Stimulated activated naive CD8-positive, alpha-beta T cell treated with anti-CD3 and anti-CD28 coated beads, Interleukin-15, Interleukin-2, amounts not matched to agents 100 ng/mL and 50 ng/mL, for 24 hours (primary cell): ENCODE results near the gene AQP12A.

ENCODE experiments used
- H3K27ac Mint-ChIP-seq: one replicate; pipeline ENCODE4 v1.8.0; 2021; ENCODE audit warnings: mild to moderate bottlenecking, mixed read lengths
- H3K27me3 Mint-ChIP-seq: one replicate; pipeline ENCODE4 v1.8.0; 2021; ENCODE audit warnings: mixed read lengths
- H3K36me3 Mint-ChIP-seq: one replicate; pipeline ENCODE4 v1.8.0; 2021; ENCODE audit warnings: low read depth, mixed read lengths
- H3K4me1 Mint-ChIP-seq: one replicate; pipeline ENCODE4 v1.8.0; 2021; ENCODE audit warnings: low read depth, mixed read lengths
- H3K4me3 Mint-ChIP-seq: one replicate; pipeline ENCODE4 v1.8.0; 2021; ENCODE audit warnings: mild to moderate bottlenecking, mixed read lengths
- H3K9me3 Mint-ChIP-seq: one replicate; pipeline ENCODE4 v1.8.0; 2021; ENCODE audit warnings: mixed read lengths

Gene AQP12A

DNA sequence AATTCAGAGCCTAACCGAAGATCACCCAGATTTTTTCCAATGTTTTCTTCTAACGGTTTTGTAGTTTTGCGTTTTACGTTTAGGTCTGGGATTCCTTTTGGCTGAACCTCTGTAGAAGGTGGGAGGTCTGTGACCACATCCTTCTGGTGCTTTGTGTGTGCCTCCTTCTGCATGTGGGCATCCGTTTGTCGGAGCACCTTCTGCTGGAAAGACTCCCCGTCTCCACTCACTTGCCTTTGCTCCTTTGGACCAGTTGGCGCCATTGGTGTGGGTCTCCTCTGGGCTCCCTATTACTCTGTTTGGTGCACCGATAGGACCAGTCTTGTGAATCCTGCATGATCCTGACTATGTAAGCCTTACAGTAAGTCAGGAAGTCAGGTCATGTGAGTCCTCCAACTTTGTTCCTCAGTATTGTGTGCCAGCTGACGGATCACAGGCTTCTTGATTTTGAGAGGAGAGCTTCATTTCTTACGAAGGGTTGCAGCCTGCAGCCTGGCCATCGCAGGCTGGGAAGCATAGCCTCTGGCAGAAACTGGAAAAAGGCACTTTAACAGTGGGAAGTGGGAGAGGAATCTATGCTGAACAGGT lies 13.6 kb downstream of the AQP12A start:
- H3K4me3 Mint-ChIP-seq: peak overlapping the region; percentile 40

DNA sequence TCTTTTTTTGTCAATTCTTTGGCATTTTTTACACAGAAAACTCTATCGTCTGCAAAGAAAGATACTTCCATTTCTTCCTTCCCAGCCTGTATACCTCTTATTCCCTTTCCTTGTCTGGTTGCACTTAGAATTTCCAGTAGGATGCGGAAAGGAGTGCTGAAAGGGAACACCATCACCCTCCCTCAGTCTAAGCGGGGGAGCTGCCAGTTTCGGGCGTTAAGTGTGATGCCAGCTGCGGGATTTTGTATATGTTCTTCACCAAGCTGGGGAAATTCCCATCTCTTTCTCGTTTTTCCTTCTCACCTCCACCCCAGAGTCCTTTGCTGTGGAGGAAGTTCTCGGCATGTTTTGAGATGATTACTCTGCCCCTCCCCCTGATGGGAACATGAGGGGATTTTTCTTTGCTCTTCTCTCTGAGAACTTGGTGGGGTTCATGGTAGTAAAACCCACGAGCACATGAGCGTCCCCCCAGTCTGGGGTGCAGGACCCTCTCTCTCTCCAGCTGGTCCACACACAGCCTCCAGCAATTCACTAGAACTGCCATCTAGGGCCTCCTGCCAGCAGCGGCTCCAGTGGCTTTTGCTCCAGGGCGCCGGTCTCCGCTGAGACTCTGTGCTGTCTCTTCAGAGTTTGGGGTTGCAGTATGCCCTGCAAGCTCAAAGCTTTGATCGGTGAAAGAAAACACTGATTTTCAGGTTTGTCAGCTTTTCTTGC lies 15.5 kb downstream of the AQP12A start:
- Mint-ChIP-seq H3K4me3 (no peak overlapping the region), H3K36me3 (no peaks in the 10 kb centered on the region), H3K4me1 (peaks cover 11% of the 10 kb centered on the region), H3K27ac (no peak overlapping the region), H3K27me3 (peaks cover 23% of the 10 kb centered on the region), H3K9me3 (no peaks in the 10 kb centered on the region)

More for the DNA sequence above, 13.6 kb downstream of the AQP12A start:
- Mint-ChIP-seq H3K4me1 (peaks cover 11% of the 10 kb centered on the region), H3K27me3 (peaks cover 23% of the 10 kb centered on the region), H3K27ac (peak overlapping the region; percentile 13), H3K36me3 (no peaks in the 10 kb centered on the region), H3K9me3 (no peaks in the 10 kb centered on the region)

DNA sequence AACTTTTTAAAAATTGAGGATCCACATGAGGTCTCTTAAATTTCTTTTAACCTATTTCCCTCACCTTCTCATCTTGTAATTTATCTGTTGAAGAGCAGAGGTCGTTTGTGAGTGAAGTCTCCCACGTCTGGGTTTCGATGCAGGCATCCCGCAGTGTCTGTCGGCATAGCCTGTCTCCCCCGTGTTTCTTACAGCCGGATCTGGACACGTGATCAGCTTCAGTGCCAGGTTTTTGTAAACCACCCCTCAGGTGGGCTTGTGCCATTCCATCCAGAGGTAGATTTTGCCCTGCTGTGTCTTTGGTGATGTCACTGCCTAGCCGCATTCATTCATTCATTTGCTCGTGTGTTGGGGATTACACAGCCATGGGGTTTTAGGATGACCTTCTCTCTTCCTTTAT lies 16.2 kb downstream of the AQP12A start:
- Mint-ChIP-seq H3K27ac (no peak overlapping the region), H3K27me3 (peaks cover 23% of the 10 kb centered on the region), H3K4me1 (peaks cover 11% of the 10 kb centered on the region), H3K9me3 (no peaks in the 10 kb centered on the region), H3K36me3 (no peaks in the 10 kb centered on the region), H3K4me3 (no peak overlapping the region)

DNA sequence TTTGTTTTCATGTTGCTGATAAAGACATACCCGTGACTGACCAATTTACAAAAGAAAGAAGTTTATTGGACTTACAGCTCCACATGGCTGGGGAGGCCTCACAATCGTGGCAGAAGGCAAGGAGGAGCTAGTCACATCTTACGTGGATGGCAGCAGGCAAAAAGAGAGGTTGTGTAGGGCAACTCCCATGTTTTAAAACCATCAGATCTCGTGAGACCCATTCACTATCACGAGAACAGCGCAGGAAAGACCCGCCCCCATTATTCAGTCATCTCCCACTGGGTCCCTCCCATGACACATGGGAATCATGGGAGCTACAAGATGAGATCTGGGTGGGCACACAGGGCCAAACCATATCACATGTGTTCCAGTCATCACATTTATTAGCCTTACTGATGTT lies 16.8 kb downstream of the AQP12A start:
- Mint-ChIP-seq H3K27ac (no peak overlapping the region), H3K36me3 (no peaks in the 10 kb centered on the region), H3K27me3 (peaks cover 19% of the 10 kb centered on the region), H3K4me3 (no peak overlapping the region), H3K9me3 (no peaks in the 10 kb centered on the region), H3K4me1 (peaks cover 11% of the 10 kb centered on the region)

DNA sequence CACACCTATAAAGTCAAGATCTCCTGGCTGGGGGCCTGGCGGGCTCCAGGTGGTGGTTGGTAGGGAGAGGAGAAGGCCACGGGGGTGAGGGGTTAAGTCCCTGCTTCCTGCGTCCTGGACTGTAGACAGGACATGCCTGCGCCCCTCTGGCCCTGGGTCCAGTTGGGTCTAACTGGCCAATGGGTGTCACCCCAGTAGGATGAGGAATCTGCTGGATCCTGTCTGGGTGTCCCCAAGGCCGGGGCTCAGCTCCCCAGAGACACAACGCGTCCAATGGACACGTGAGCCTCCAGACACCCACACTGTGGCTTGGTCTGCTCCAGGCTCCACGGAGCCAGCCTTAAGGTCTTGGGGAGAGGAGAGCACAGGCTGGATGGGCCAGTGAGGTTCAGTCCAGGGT lies 19.6 kb downstream of the AQP12A start:
- no peaks in the 10 kb centered on the region for H3K4me1 Mint-ChIP-seq
- H3K4me3 Mint-ChIP-seq: no peak overlapping the region
- no peaks in the 10 kb centered on the region for H3K9me3 Mint-ChIP-seq
- H3K27me3 Mint-ChIP-seq: peaks cover 10% of the 10 kb centered on the region
- H3K27ac Mint-ChIP-seq: no peak overlapping the region
- no peaks in the 10 kb centered on the region for H3K36me3 Mint-ChIP-seq

DNA sequence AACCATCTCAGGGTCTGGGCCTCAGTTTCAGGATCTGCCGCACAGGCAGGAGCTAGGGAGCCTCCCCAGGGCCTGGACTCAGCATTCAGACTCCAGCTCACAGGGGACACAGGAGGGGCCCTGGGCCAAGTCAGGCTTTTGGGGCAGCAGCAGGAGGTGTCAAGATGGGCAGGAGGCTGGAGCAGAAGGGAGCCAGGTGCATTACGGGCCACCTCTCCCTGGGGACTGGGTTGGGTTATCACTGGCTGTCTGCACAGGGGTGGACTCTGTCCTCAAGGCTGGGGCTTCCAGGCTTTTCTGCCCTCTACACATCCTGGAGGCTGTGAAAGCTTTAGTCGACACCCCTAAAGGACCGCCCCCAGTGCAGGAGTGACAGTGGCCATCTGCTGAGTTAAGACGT lies 20.0 kb downstream of the AQP12A start:
- Mint-ChIP-seq H3K9me3 (no peaks in the 10 kb centered on the region), H3K36me3 (no peaks in the 10 kb centered on the region), H3K4me3 (no peak overlapping the region), H3K27me3 (peaks cover 10% of the 10 kb centered on the region), H3K4me1 (no peaks in the 10 kb centered on the region), H3K27ac (no peak overlapping the region)

DNA sequence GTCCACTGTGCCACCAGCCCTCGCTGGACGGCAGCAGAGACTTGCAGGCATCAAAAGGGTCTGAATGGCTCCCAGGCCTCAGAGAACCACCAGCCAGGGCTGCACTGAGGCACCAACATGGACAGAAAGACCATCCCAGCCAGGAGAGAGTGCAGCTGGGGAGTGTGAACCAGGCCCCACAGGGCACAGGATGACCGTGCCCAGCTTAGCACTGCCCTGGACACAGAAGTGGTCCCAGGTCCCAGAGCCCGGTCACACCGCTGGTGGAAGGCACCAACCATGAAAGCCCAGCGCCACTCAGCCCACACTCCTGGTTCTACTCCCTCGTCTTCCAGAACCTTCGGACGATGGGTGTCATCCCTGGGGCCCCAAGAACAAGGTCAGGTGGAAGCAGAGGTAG lies 20.5 kb downstream of the AQP12A start:
- peaks cover 7% of the 10 kb centered on the region for H3K27me3 Mint-ChIP-seq
- no peak overlapping the region for H3K4me3 Mint-ChIP-seq
- H3K27ac Mint-ChIP-seq: no peak overlapping the region
- H3K9me3 Mint-ChIP-seq: no peaks in the 10 kb centered on the region
- H3K4me1 Mint-ChIP-seq: no peaks in the 10 kb centered on the region
- H3K36me3 Mint-ChIP-seq: no peaks in the 10 kb centered on the region

DNA sequence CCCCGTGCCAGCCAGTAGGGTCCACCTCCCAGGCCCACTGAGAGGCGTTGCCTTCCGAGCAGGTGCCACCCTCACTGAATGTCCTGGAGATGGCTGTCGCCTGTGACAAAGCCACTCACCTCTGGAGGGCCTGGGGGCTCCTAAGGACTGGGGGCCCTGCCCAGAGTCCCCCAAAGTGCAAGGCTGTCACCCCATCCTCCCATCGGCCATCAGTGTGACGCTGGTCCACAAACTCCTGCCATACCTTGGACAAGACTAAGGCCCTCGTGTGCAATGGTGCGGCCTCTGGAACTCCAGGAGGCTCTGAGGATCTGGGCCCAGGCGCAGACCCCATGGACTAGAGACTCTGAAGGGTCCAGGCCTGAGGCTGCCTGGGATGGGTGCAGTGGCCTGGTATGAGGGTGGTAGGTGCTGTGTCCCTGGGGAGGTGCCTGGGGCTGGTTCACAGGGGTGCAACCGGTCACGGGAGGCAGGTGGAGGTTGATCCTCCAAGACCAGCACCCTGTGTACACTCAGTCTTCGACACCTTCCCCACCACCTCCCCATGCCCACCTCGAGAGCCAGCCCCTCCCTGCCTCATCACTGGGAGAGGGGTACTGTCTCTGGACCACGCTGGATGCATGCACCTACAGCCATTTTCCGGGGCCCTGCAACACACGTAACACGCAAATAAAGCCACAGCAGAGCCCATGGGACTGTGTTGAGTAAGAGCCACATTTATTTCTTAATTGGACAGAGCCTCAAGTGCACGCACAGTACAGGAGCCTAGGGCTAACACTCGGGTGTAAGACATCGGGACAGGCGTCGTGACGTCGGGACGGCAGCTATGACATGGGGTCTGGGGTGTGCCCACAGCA lies 21.6 kb downstream of the AQP12A start:
- Mint-ChIP-seq H3K4me3 (no peak overlapping the region), H3K36me3 (no peaks in the 10 kb centered on the region), H3K27ac (no peak overlapping the region), H3K4me1 (no peaks in the 10 kb centered on the region), H3K27me3 (peaks cover 6% of the 10 kb centered on the region), H3K9me3 (no peaks in the 10 kb centered on the region)

DNA sequence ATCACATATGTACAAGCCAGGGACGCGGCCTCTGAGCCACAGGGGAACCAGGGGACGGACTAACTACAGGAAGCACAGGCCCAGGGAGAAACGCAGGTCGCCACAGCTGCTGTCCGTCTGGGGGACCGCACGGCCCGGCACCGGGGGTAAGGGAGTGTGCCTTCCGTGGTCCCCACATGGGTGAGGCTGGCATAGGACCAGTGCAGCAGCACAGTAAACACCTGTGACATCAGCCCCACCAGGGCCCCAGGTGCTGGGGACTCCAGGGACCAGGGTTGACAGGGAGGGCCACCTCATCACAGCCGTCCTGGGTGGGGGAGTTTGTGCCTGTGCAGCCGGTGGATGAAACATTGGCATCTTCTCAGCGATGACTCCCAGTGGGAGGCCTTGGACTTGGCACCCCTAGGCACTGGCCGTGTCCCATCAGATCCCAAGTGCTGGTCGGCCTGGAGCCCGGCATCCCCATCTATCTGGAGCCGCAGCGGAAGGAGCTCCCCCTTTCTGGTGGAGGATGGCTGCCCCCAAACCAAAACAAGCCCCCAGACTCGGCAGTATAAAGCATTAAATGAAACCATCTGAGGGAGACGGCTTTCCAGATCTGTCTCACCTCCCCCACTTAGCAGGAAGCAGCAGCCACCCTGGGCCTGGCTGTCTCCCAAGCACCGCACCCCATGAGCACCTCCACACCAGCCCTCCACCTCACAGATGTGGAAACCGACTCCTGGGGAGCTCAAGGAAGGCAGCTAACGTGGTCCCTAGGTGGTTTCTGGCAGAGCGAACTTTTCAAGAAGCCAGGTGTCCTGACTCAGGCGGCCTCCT lies 22.5 kb downstream of the AQP12A start:
- Mint-ChIP-seq H3K27me3 (peaks cover 3% of the 10 kb centered on the region), H3K9me3 (no peaks in the 10 kb centered on the region), H3K27ac (no peak overlapping the region), H3K36me3 (no peaks in the 10 kb centered on the region), H3K4me1 (no peaks in the 10 kb centered on the region), H3K4me3 (no peak overlapping the region)

DNA sequence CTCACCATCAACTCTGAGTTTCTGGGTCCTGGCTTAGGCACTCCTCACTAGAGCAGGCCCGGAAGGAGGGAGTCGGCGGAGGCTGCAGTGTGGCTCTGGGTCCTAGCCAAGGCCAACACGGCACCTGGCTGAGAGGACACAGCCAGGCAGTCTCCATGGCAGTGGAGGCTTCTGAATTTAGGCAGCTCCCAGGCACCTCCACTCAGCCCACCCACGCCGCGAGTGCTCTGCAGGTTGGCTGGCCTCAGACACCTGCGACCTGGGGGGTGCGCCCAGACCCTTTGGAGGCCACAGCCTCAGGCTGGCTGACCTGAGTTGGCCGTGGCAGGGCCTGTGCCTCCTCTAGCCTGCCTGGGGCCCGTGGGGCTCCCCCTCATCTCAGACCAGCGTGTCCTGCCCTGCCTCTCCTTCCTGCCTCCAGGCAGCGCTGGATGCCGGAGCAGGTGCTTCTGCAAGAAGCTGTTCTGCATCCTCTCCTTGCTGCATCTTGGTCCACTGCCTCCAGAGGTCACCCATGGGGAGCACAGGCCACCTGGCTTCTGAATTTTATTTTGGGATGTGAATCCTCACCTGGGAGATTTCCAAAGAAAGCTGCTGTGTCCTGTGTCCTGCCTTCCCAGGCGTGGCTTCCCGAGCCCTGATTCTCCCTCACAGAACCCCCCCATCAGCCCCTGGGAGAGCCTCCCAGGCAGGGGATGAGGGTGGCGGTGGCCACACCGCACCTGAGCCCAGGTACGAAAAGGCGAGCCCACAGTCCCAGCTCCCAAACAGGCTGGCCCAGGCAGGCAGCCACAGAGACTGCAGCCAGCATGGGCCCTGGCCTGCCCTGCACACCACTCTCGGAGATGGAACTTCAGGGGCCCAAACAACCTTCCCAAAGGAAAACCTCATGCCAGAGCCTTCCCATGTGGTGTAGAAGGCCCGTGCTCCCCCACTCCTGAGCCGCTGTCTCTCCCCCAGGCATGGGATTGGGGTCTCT lies 23.4 kb downstream of the AQP12A start:
- no peak overlapping the region for H3K4me3 Mint-ChIP-seq
- no peaks in the 10 kb centered on the region for H3K27me3 Mint-ChIP-seq
- no peak overlapping the region for H3K27ac Mint-ChIP-seq
- H3K9me3 Mint-ChIP-seq: no peaks in the 10 kb centered on the region
- no peaks in the 10 kb centered on the region for H3K4me1 Mint-ChIP-seq
- H3K36me3 Mint-ChIP-seq: no peaks in the 10 kb centered on the region

DNA sequence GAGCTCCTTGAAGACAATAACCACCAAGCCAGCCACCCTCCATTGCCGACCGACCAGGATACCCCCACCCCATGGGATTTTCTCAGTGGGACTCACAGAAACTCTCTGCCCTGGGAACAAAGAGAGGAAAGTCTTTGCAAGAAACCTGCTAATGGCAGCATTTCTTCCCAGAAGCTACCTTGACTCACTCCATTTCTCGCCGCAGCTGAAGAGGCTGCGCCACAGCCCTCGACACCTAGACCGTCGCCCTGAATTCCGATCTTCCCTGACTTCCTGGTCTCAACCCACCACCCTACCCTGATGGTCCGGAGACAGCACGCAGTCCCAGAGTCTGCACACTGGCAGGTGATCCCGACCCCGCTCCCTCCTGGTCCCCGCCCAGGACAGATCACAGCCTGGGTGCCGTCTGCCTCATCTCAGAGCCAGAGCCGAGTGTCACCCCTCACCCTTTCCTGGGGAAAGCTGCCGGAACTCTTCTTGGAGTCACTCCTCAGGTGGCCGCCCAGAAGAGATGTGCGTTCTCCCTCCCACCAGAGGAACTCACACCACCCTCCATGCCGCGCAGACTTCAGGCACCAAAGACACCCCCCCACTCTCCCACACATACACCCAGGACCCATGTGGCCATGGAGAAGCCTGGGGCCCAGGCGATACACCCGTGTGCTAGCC lies 24.6 kb downstream of the AQP12A start:
- no peak overlapping the region for H3K27ac Mint-ChIP-seq
- H3K4me1 Mint-ChIP-seq: no peaks in the 10 kb centered on the region
- H3K4me3 Mint-ChIP-seq: no peak overlapping the region
- no peaks in the 10 kb centered on the region for H3K27me3 Mint-ChIP-seq
- no peaks in the 10 kb centered on the region for H3K36me3 Mint-ChIP-seq
- H3K9me3 Mint-ChIP-seq: no peaks in the 10 kb centered on the region

DNA sequence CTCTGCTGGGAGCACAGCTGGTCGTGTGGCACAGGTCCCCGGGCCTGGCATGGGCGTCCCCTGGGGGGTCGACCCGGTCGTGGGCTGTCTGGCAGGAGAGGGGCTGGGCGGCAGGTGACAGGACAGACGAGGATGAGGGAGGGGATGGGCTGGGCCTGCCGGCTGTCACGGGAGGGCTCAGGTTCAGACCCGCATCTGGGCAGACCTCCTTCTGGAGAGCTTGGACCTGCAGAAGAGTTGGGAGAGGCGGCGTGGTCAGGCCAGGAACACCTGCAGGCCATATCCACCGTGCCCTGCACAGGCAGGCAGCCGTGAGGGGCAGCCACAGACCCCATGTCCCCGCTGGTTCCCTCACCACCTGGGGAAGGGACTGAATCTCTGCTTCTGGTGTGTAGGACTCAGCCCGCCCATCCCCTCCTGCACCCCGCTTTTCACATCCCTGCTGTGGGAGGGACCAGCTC lies 25.5 kb downstream of the AQP12A start:
- H3K4me1 Mint-ChIP-seq: no peaks in the 10 kb centered on the region
- H3K36me3 Mint-ChIP-seq: no peaks in the 10 kb centered on the region
- no peak overlapping the region for H3K4me3 Mint-ChIP-seq
- H3K27ac Mint-ChIP-seq: no peak overlapping the region
- H3K9me3 Mint-ChIP-seq: no peaks in the 10 kb centered on the region
- no peaks in the 10 kb centered on the region for H3K27me3 Mint-ChIP-seq
